Effector memory CD8-positive, alpha-beta T cell (primary cell): ENCODE measurements around the gene SRGAP2.
"Not testable (repeated sequence)": the region's sequence is repeated elsewhere in the genome, so short reads cannot be mapped to it uniquely, and the experiment has no call there.

Experiments used
- ATAC-seq: fragments of 150-1000 bp; cut with Tn5 transposase; replicated peaks from 2 replicates; pipeline ENCODE4 v1.10.0; 2021; ENCODE audit warnings: mild to moderate bottlenecking, moderate library complexity
- DNase-seq, 3 experiments: peaks; one replicate each; pipeline ENCODE4 v3.0.0; 2021
- H3K27ac Mint-ChIP-seq, 2 donors: one replicate each; pipeline ENCODE4 v1.8.0; 2022; ENCODE audit warnings: mild to moderate bottlenecking in 2 of 2, mixed read lengths in 2 of 2, moderate library complexity in 2 of 2
- H3K27me3 Mint-ChIP-seq, 2 donors: one replicate each; pipeline ENCODE4 v1.8.0; 2022; ENCODE audit warnings: mixed read lengths in 2 of 2
- H3K36me3 Mint-ChIP-seq: one replicate; pipeline ENCODE4 v1.8.0; 2022; ENCODE audit warnings: mild to moderate bottlenecking, moderate library complexity, mixed read lengths; ENCODE audit not compliant: insufficient read depth
- H3K4me1 Mint-ChIP-seq, 2 donors: one replicate each; pipeline ENCODE4 v1.8.0; 2022; ENCODE audit warnings: low read depth in 2 of 2, mixed read lengths in 2 of 2
- H3K4me3 Mint-ChIP-seq, 2 donors: one replicate each; pipeline ENCODE4 v1.8.0; 2022; ENCODE audit warnings: mild to moderate bottlenecking in 2 of 2, mixed read lengths in 2 of 2, moderate library complexity in 2 of 2
- H3K9me3 Mint-ChIP-seq, 2 donors: one replicate each; pipeline ENCODE4 v1.8.0; 2022; ENCODE audit warnings: mixed read lengths in 2 of 2
- total RNA-seq, 9 experiments: gene quantifications; one replicate each; lab custom pipeline; 2026; lab: John Stamatoyannopoulos, UW

SRGAP2 gene
- 14.0 to 33.9 (median 20.6) reads per million in 9 experiments for total RNA-seq

DNA sequence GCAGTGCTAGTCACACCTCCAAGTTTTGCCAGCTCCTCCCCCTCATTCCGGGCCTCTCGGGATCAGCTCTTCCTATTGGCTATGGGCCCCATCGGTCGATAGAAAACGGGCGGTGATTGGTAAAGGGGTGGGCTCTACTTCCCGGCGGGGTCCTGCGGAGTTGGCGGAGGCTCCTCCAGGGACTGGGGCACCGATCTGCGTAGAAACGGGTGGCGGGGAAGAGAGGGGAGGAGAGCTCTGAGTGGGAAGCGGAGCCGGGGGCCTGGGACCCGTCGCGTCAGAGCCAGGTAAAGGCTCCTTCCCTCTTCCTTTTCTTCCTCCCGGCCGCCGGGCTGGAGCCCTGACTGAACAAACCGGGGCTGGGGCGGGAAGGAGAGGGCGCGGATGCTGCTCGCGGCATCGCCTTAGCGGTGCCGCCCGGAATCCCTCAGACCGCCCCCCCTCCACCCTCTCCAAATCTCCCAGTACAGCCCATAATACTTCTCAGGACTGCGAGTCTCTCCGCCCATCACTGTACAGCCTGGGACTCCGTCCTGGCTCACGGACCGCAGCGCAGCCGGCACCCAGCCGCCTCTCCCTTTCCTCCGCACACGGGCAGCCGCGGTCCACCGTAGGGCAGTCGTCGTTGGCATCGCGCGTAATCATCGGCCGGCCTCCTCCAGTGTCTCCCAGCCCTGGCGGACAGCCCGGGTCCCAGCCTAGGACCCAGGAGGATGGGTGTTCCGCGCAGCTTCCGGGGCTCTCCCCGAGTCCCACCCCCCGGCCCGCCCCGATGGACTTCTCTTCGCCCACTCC lies at the start of gene SRGAP2:
TSS of gene SRGAP2 (plus strand) at position 178 of the 795 bp plus-strand sequence. CDS start 2,430 bp downstream, outside the sequence.
- H3K4me1 Mint-ChIP-seq, H3K27me3 Mint-ChIP-seq, H3K9me3 Mint-ChIP-seq, H3K36me3 Mint-ChIP-seq: not testable (repeated sequence)
- ATAC-seq (peak; percentile 1), DNase-seq (peak; percentile 20 to 52 (median 26))
- peak within 1 kb of the TSS; percentile 80 to 85 for H3K4me3 Mint-ChIP-seq
- H3K27ac Mint-ChIP-seq: peak within 1 kb of the TSS in 1 of 2 donors; percentile 52

DNA sequence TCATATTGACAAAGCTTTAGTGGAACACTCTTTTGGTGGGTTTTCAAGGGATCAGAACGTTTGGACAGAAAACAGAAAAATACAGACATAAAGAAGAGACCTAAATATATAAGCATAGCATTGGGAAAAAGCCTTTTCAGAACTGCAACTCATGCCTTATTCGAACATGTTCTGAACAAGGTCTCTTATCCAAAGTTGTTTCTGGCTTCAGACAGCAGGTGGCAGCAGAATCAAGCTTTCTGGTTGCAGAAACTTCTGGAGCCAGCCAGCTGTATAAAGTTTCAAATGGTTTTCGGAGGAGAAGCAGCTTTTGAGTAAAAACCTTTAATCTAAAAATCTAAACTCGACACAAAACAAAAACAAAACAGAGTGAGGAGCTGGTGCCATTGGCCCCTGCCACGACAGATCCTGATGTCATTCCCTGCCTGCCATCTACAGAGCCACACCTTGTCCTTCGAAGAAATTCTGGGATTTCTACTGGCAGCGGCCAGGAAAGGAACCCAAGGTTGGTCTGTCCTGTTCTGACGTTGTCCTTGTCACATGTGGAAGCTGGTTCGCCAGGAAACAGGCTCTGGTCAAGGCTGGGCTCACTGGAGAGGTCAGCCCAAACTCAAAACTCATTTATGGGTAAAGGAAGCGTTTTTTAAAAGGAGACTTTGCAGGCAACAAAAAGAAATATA lies 35.9 kb upstream of the SRGAP2 start:
- not testable (repeated sequence) for DNase-seq, H3K27ac Mint-ChIP-seq, H3K36me3 Mint-ChIP-seq, H3K9me3 Mint-ChIP-seq, H3K4me1 Mint-ChIP-seq, H3K27me3 Mint-ChIP-seq, H3K4me3 Mint-ChIP-seq
- peak; percentile 59 for ATAC-seq

DNA sequence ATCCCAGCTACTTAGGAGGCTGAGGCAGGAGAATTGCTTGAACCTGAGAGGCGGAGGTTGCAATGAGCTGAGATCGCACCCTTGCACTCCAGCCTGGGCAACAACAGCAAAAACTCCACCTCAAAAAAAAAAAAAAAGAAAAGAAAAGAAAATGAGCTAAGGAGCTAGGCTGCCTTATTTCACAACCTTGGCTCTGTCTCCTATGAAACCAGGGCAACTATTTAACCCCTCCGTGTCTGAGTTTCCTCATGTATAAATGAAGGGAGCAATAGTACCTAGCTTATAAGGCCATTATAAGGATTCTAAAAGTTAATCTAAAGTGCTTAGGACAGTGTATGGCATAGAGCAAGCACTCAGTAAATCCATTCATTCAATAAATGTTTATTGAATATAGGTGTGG lies 33.5 kb upstream of the SRGAP2 start:
- not testable (repeated sequence) for H3K27ac Mint-ChIP-seq, DNase-seq, H3K9me3 Mint-ChIP-seq, ATAC-seq, H3K36me3 Mint-ChIP-seq, H3K4me1 Mint-ChIP-seq, H3K4me3 Mint-ChIP-seq, H3K27me3 Mint-ChIP-seq

DNA sequence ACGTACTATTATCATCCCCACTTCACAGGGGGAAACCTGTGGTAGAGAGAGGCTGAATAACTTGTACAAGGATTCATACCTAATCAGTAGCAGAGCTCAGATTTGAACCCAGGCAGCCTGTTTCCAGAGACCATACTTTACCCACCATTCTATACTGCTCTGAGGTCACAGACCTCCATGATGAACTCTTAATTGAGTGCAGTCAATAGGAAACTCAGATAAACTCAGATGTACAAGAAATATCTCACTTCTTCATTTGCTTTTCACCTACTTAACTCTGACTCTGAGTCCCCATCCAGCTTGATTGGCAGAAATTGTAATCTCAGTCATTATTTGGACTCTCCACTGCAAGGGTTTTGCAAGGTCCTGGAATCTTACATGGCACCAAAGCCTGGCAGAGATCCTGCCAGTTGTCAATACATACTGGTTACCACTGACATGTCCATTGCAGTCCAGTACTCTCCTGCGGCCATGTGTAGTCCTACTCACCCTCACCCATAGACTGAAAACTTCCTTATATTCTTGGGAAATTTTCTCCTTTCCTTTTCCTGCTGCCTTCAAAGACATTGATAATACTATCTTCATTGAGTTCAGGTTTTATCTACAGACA lies 30.1 kb upstream of the SRGAP2 start:
- H3K9me3 Mint-ChIP-seq, H3K27me3 Mint-ChIP-seq, H3K4me3 Mint-ChIP-seq, H3K4me1 Mint-ChIP-seq, H3K36me3 Mint-ChIP-seq, ATAC-seq, H3K27ac Mint-ChIP-seq, DNase-seq: not testable (repeated sequence)

DNA sequence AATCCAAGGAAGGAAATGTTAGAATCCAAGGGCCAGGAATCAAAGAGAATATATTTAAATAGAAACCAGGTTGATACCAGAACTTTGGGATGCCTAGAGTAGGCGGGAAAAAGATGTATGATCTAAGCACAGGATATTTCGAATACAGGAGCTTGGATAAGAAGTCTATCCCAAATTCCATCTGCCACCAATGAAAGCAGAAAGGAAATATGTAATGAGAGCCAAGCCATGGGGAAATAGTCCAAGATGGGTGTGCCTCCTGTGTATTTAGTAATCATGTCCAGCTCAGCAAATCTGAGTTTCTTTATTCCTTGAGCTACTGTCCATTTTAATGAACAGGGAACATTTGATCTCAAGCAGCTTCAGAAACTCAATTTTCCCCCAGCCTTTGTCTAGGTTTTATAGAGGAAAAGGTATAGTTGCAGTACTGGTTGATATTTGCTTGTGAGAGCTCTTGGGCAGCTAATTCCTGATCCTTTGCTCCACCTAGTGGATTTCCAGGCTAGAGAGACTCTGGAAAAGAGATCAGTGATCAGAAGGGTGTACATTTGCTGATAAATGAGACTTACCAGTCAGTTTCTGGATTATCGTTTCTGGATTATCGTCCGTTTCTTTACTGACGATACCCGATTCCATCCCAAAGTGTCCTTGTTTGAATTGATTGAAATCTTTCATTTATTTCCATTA lies 29.0 kb upstream of the SRGAP2 start:
- not testable (repeated sequence) for ATAC-seq, DNase-seq, H3K4me1 Mint-ChIP-seq, H3K4me3 Mint-ChIP-seq, H3K27ac Mint-ChIP-seq, H3K9me3 Mint-ChIP-seq, H3K36me3 Mint-ChIP-seq, H3K27me3 Mint-ChIP-seq

DNA sequence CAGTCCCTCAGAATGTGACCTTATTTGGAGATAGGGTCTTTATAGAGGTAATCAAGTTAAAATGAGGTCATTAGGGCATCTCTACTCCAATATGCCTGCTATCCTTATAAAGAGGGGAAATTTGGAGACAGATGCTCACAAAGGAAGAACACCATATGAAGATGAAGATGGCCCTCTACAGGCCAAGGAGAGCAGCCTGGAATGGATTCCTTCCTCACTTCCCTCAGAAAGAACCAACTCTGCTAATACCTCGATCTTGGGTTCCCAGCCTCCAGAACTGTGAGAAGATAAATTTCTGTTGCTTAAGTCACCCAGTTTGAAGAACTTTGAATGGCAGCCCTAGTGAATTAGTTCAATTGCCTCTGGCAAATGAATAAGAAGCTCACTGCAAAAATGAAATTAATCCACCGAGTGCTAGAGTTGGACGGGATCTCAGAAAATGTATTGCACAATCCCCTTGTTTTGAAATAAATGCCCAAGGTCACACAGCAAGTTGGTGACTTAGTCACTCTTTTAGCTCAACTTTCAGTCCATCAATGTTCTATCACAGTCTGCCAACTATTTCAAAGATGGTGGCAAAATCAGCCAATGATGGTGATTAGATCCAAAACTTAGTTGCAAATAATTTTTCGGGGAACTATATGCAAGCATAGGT lies 27.8 kb upstream of the SRGAP2 start:
- not testable (repeated sequence) for H3K36me3 Mint-ChIP-seq, H3K9me3 Mint-ChIP-seq, H3K27me3 Mint-ChIP-seq, H3K4me3 Mint-ChIP-seq, H3K27ac Mint-ChIP-seq, H3K4me1 Mint-ChIP-seq, ATAC-seq, DNase-seq

DNA sequence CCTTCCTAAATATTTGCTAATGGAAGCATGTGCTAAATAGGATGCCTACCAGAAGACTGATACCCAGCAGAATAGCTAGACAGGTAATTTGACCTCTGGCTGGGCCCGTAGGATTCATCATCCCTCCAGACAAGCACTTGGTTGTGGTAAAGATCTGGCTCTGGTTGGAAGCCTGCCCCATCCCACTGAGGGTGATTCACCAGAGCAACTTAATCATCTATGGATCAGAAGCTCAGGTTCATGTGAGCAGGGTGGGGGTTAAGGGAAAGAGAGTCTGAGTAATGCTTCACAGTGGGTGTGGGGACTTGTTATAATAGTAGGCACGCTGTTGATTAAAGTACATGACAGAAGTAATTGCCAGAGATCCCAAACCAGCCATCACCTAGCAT lies 27.2 kb upstream of the SRGAP2 start:
- not testable (repeated sequence) for H3K4me3 Mint-ChIP-seq, DNase-seq, H3K4me1 Mint-ChIP-seq, H3K9me3 Mint-ChIP-seq, ATAC-seq, H3K27me3 Mint-ChIP-seq, H3K36me3 Mint-ChIP-seq, H3K27ac Mint-ChIP-seq

DNA sequence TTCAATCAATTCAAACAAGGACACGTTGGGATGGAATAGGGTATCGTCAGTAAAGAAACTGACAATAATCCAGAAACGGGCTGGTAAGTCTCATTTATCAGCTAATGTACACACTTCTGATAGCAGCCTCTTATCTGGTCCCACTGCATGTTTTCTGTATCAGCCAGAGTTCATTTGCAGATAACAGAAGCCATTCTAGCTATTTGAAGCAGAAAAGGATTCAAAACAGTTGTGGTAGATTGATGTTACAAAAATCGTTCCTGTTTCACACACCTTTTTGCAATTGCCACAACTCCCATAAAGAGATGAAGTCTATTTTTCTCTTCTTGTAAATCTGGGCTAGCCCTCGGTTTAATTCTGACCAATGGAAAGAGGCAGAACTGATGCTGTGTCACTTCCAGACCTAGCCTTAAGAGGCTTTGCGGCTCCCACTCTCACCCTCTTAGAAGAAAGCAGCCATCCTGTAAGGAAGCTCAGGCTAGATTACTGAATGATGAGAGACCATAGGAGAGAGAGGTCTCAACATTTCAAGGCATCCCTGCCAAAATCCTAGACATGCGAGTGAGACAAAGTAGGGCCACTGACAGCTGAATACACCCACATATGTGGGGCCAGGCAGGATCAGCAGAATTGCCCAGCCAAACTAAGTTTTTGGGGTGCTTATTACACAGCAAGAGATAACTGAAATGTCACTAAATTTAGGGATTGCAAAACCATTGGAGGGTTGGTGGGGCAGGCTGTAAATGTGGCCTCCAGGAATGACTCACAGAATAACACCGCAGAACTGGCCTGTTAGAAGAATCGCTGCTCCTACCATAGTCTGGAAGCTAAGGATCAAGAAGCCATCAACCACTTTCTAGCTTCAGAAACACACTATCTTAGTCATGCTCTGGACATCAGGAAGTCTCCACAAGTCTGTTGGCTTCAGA lies 25.0 kb upstream of the SRGAP2 start:
- not testable (repeated sequence) for DNase-seq

DNA sequence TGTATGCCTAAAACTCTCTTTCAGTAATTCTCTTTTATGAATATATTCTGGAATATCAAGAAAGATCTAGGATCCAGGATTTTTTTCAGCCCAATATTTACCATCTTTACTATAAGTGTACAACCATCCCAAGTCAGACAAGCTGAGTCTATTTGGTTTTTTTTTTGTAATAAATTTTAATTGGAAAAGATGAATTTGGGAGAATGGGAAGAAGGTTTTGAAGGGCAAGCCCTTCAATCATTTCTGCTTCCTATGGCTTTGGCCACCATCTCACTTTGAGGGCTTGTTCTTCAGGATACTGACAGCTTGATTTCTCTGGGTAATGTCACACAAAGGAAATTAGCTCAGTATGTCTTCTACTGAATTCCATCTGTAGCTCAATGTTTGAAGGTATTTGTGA lies 23.7 kb upstream of the SRGAP2 start:
- H3K27me3 Mint-ChIP-seq, H3K36me3 Mint-ChIP-seq, H3K27ac Mint-ChIP-seq, H3K9me3 Mint-ChIP-seq, H3K4me3 Mint-ChIP-seq, ATAC-seq, DNase-seq, H3K4me1 Mint-ChIP-seq: not testable (repeated sequence)

More for the DNA sequence above, 25.0 kb upstream of the SRGAP2 start:
- not testable (repeated sequence) for H3K27me3 Mint-ChIP-seq, ATAC-seq, H3K36me3 Mint-ChIP-seq, H3K9me3 Mint-ChIP-seq, H3K27ac Mint-ChIP-seq, H3K4me1 Mint-ChIP-seq, H3K4me3 Mint-ChIP-seq

DNA sequence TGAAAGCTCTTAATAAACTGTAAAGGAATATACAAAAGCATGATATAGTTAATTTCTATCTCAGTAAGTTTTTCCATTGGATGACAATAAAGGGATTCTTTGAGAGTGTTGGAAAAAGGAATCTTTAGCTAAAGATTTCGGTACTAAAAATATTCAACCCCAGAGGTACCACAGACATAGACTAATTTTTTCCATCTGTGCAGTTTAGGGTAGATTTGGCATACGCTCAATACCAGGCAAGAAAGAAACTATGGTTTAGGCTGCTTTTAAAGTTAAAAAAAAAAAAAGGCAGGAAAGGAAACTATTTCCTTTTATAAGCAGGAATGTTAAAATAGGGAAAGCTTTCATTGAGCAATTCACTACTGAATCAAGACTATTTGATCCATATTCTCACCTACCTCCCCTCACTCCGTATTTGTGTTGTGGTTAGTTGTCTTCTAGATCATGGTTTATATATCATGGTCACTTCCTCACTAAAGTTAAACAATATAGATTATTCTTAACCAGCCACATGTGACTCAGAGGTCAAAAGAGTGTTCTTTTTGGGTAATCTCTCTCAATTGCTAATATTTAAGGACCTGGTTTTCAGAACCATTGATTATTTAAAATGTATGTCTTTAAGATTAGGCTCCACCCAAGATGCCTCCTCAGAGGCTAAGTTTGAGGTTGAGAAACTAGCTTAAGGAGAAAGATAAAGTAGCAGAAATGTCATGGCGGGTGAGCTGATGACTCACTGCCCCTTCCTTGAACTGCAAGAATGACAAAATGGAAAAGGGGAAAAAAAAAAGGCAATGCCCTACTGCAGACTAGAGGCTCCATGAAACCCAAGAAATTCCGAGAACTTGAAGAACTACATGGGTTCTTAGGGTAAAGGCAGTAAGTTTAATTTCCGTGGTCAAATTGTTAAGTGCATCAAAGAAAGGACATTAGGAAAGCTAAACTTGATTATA lies 20.7 kb upstream of the SRGAP2 start:
- ATAC-seq, H3K9me3 Mint-ChIP-seq, H3K27me3 Mint-ChIP-seq, H3K4me3 Mint-ChIP-seq, H3K36me3 Mint-ChIP-seq, DNase-seq, H3K27ac Mint-ChIP-seq, H3K4me1 Mint-ChIP-seq: not testable (repeated sequence)

DNA sequence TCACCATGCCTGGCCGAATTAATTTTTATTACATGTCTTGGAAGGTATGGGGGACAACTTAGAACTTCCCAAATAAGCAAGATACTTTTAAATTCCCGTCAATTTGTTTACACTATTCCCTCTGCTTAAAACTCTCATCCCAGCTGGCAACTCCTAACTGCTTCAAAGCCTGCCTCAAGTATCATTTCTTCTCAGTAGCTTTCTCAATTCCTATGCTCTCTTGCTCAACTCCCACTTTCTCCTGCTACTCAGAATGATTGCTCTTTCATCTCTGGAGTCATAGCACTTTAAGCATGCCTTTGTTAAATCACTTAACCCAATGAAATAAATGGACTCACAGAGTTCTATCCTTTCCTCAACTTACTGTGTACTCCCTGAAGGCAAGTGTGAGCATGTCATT lies 19.6 kb upstream of the SRGAP2 start:
- not testable (repeated sequence) for ATAC-seq, H3K36me3 Mint-ChIP-seq, DNase-seq, H3K4me3 Mint-ChIP-seq, H3K9me3 Mint-ChIP-seq, H3K27ac Mint-ChIP-seq, H3K4me1 Mint-ChIP-seq, H3K27me3 Mint-ChIP-seq
